HG03066 (cell line): ENCODE results near the gene HSPA1B.
A peak's percentile ranks its signal among the peaks of the same experiment; 100 is the strongest.
"Not testable (repeated sequence)": the region's sequence is repeated elsewhere in the genome, so short reads cannot be mapped to it uniquely, and the experiment has no call there.

Source experiments
- ATAC-seq: cut with Tn5 transposase; IDR thresholded peaks from one replicate; pipeline ENCODE4 v1.9.1; 2021; ENCODE audit warnings: low read depth; ENCODE audit not compliant: unreplicated experiment

The HSPA1B gene

GRCh38 chr6:31796993-31797385, 30.5 kb upstream of the HSPA1B start:
- no peak for ATAC-seq

GRCh38 chr6:31797588-31797987, 29.9 kb upstream of the HSPA1B start:
- ATAC-seq: no peak

- no peak for ATAC-seq
Measured at GRCh38 chr6:31799781-31800180, 27.8 kb upstream of the HSPA1B start.

DNA sequence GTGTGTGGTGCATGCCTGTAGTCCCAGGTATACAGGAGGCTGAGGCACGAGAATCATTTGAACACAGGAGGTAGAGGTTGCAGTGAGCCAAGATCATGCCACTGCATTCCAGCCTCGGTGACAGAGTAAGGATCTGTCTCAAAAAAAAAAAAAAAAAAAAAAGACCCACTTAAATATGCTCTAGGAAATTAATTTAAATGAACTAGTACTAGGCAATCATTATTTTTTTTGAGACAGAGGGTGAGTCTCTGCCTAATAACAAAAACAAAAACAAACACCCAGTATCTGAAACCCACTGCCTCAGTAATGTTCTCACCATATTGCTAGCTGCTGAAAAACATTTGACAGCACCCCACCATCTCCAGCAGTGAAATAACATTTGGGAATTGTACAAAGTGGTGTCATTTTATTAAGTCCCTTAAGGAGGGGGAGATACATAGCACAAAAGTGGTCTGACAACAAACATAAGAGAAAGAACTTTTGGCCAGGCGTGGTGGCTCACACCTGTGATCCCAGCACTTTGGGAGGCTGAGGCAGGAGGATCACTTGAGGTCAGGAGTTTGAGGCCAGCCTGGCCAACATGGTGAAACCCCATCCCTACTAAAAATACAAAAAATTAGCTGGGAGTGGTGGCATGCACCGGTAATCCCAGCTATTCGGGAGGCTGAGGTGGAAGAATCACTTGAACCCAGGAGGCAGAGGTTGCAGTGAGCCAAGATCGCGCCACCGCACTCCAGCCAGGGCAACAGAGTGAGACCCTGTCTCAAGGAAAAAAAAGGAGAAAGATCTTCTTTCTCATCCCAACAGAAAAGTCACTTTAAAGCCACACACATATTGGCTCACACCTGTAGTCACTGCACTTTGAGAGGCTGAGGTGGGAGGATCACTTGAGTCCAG, 26.3 kb upstream of the HSPA1B start:
- ATAC-seq: not testable (repeated sequence)

GRCh38 chr6:31805939-31806469, 21.5 kb upstream of the HSPA1B start:
- ATAC-seq: no peak

- ATAC-seq: peak; percentile 84
Measured at GRCh38 chr6:31806470-31807272, 20.9 kb upstream of the HSPA1B start, which contains the start of gene LSM2. TSS of gene LSM2 (minus strand) at chr6:31806966. CDS start at chr6:31806757, 209 bp downstream.

GRCh38 chr6:31808599-31808998, 18.9 kb upstream of the HSPA1B start:
- not testable (repeated sequence) for ATAC-seq

GRCh38 chr6:31811645-31812044, 15.9 kb upstream of the HSPA1B start:
- no peak for ATAC-seq

GRCh38 chr6:31813465-31813849, 14.1 kb upstream of the HSPA1B start:
- ATAC-seq: no peak

DNA sequence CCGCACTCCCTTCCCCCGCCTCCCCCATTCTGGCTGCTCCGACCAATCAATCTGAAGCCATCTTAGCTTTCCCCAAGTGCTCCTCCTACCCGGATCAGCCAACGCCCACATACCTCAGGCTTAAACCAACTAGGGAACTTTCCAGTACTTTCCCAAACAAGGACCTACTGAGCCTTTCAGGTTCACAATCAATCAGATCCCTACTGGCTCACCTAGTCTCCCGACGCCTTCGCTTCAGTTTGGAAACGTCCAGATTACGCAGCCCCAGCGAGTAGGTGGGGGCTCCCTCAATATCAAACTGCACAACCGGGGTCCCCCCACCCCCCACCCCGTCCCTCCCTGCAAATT, 12.9 kb upstream of the HSPA1B start:
- no peak for ATAC-seq

- no peak for ATAC-seq
Measured at GRCh38 chr6:31815025-31815838, 12.3 kb upstream of the HSPA1B start, which contains the start of the genes HSPA1A and HSPA1L. TSS of gene HSPA1A (plus strand) at chr6:31815543. CDS start at chr6:31815757, 214 bp downstream. TSS of gene HSPA1L (minus strand) at chr6:31815283. CDS start at chr6:31811972, 3,311 bp downstream.

DNA sequence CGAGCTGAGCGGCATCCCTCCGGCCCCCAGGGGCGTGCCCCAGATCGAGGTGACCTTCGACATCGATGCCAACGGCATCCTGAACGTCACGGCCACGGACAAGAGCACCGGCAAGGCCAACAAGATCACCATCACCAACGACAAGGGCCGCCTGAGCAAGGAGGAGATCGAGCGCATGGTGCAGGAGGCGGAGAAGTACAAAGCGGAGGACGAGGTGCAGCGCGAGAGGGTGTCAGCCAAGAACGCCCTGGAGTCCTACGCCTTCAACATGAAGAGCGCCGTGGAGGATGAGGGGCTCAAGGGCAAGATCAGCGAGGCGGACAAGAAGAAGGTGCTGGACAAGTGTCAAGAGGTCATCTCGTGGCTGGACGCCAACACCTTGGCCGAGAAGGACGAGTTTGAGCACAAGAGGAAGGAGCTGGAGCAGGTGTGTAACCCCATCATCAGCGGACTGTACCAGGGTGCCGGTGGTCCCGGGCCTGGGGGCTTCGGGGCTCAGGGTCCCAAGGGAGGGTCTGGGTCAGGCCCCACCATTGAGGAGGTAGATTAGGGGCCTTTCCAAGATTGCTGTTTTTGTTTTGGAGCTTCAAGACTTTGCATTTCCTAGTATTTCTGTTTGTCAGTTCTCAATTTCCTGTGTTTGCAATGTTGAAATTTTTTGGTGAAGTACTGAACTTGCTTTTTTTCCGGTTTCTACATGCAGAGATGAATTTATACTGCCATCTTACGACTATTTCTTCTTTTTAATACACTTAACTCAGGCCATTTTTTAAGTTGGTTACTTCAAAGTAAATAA, 10.2 kb upstream of the HSPA1B start:
- not testable (repeated sequence) for ATAC-seq

GRCh38 chr6:31817929-31818511, 9.5 kb upstream of the HSPA1B start:
- not testable (repeated sequence) for ATAC-seq

DNA sequence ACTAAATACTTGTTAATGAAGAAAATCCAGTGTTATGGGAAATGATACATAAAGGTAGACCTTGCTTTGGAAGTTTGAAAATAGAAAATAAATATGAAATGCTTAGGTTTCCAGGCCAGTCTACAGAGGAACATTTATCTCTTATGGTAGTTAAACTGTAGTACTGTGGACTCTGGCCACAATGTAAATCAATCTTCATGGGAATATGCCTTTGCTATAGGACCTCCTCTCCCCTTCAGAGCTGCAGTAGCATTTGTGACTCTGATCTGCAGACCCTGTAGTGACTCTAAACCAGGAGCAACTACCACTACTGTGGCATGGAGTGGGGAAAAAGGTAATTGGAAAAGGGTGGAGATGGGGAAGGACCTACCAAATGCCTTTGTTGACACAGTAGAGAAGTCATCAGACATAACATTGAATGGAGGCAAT, 7.7 kb upstream of the HSPA1B start:
- no peak for ATAC-seq

DNA sequence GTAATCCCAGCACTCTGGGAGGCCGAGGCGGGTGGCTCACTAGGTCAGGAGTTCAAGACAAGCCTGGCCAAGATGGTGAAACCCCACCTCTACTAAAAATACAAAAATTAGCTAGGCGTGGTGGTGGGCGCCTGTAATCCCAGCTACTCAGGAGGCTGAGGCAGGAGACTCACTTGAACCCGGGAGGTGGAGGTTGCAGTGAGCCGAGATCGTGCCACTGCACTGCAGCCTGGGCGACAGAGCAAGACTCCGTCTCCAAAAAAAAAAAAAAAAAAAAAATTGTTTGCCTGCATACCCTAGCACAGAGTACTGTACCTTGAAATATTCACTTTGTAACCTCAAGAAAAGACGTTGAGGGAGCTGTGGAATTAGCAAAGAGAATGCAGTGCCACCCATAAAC, 7.1 kb upstream of the HSPA1B start:
- ATAC-seq: not testable (repeated sequence)

- no peak for ATAC-seq
Measured at GRCh38 chr6:31821301-31822035, 6.1 kb upstream of the HSPA1B start.

DNA sequence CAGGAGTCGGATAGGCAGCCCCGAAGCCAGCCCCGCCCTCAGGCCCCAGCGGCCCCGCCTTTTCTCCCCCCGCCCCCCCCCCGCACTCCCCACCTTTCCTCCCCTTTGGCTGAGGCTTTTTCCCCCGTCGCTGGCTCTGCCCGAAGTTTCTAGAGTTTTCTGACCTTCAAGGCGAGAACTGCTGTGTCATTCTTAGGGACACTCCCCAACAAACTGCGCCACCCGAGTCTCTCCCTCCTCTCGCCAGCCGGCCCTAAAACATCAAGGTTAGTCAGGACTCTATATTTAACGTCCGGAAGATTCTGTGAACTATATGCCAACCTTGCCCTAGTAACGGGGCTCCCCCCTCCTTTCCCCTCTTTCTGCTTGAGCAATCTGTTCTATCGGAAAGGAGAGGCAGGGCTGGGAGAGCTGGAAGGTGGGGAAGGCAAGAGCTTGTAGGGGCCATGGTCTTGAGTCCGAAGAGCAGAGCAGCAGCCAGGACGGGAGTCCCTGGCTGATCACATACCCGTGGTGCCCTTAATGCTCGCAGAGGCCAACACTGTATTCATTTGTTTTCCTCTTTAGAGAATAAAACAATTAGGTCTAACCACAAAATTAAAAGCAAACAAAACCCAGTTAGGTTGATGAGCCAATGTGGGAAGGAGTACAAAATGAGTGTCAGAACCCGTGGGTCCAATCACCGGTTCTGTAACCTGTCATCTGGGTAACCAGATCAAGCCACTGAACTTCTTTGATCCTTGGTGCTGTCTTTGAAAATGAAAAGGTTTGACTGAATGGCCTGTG, 5.3 kb upstream of the HSPA1B start:
- ATAC-seq: no peak
